GM10248 (cell line): ENCODE measurements around the gene PAFAH1B2.

Source experiments
- CTCF ChIA-PET: fragments of 300-600 bp; sonication (Branson Sonifier 250); formaldehyde crosslinking; extraction: SDS; loops from one replicate; lab custom pipeline; 2021; ENCODE audit warnings: antibody characterized with exemption; lab: Yijun Ruan, JAX
- POLR2A ChIA-PET: fragments of 350-650 bp; sonication (Branson Sonifier 250); formaldehyde crosslinking; extraction: SDS; loops from one replicate; lab custom pipeline; 2020; ENCODE audit warnings: antibody characterized with exemption; lab: Yijun Ruan, JAX
- DNase-seq: peaks from one replicate; pipeline ENCODE4 v3.0.0; 2012; ENCODE audit errors: extremely low spot score
- TF ChIP-seq, protein P1 (sequence below): IDR thresholded peaks from 2 replicates; pipeline ENCODE4 v1.5.1; 2012; ENCODE audit warnings: mild to moderate bottlenecking, low read depth; ENCODE audit errors: extremely low read depth, missing control alignments, control extremely low read depth

The PAFAH1B2 gene

GRCh38 chr11:117212697-117213355 is 68.7 kb downstream of the PAFAH1B2 start:
- TF ChIP-seq, protein P1, sequence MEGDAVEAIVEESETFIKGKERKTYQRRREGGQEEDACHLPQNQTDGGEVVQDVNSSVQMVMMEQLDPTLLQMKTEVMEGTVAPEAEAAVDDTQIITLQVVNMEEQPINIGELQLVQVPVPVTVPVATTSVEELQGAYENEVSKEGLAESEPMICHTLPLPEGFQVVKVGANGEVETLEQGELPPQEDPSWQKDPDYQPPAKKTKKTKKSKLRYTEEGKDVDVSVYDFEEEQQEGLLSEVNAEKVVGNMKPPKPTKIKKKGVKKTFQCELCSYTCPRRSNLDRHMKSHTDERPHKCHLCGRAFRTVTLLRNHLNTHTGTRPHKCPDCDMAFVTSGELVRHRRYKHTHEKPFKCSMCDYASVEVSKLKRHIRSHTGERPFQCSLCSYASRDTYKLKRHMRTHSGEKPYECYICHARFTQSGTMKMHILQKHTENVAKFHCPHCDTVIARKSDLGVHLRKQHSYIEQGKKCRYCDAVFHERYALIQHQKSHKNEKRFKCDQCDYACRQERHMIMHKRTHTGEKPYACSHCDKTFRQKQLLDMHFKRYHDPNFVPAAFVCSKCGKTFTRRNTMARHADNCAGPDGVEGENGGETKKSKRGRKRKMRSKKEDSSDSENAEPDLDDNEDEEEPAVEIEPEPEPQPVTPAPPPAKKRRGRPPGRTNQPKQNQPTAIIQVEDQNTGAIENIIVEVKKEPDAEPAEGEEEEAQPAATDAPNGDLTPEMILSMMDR, result no peak
- CTCF ChIA-PET, result interaction anchor here (1.6 to 2.4 kb wide), 3 partner anchors 14 to 19 kb away, joined by 5 to 17 read pairs (median 9); partner anchors contain the start of gene PCSK7
- POLR2A ChIA-PET, result no interaction called here
- DNase-seq, result no peak

DNA sequence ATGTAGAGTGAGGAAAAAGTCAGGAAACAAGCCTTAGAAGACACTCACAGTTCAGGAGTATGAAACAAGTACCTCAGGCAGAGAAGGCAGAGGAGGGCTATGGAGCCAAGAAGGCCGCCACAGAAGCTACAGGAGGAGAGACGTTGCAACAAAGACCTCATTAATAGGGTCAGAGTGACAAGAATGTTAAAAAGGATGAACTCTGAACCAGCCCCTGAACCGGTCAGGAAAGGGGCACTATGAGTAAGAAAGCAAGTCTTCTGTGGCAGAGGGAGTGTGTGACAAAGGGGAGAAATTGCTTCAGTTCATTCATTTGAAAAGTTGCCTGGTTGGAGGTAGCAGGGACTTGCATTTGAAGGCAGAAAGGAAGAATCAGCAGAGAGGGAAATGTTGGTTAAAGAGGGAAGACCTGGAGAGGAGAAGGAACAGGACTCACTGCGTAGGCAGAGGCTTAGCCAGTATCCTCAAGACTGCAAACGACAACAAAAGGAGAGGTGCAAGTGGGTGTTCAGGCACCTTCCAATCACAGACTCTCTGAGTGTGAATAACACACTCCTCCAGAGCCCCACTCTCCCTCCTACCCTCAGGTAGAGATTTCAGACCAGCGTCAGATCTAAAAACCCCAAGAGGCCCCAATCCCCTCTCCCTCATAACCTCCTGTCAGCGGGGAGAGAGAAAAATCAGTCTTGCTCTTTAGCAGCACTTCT is 70.5 kb downstream of the PAFAH1B2 start:
- no peak for DNase-seq
- ChIA-PET CTCF (interaction anchor here (1.1 to 2.4 kb wide), 3 partner anchors 12 to 34 kb away, joined by 5 to 17 read pairs (median 5); partner anchors contain the start of gene PCSK7), POLR2A (no interaction called here)
- TF ChIP-seq, protein P1, result no peak

DNA sequence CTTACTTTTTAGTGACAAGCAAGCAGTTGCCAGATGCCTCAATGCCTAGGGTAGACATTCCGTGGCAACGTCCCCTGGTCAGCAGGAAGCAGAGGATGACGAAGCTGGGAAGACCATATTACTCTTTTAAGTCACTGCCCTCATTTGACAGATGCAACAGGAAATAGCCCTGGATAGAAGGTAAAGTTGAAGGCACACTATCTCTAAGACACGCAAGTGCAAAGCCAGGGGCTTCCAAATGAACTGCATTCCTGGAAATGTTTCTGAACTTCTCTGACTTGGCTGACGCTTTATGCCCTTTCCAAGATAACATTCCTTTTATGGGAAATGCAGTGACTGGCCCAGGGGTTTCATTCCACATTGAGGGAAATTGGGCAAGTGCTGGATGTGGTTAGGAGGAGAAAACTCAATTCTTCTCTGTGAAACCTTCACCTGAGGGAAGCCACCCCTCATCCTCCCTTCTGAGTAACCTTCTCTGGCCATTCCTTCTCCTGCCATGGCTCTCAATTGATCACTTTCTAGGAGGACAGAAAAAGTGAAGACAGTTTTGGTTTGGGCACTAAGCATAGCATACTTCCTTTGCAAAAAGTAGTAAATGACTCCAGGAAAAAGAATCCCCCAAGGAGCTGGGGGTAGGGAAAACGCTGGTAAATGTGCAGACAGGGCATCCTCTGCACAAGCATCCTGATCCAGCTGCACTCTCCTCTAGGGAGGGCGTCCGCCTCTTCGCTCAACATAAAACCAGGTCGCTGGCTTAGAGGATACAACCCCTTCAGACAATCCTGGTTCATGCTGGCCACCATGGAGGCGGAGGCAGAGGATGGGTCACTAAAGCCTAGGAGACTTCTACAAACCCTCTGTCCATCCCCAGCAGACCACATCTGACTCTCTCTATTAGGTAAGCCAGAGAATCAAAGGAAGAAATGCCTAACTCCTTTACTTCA is 73.3 kb downstream of the PAFAH1B2 start:
- POLR2A ChIA-PET, result no interaction called here
- DNase-seq, result no peak

DNA sequence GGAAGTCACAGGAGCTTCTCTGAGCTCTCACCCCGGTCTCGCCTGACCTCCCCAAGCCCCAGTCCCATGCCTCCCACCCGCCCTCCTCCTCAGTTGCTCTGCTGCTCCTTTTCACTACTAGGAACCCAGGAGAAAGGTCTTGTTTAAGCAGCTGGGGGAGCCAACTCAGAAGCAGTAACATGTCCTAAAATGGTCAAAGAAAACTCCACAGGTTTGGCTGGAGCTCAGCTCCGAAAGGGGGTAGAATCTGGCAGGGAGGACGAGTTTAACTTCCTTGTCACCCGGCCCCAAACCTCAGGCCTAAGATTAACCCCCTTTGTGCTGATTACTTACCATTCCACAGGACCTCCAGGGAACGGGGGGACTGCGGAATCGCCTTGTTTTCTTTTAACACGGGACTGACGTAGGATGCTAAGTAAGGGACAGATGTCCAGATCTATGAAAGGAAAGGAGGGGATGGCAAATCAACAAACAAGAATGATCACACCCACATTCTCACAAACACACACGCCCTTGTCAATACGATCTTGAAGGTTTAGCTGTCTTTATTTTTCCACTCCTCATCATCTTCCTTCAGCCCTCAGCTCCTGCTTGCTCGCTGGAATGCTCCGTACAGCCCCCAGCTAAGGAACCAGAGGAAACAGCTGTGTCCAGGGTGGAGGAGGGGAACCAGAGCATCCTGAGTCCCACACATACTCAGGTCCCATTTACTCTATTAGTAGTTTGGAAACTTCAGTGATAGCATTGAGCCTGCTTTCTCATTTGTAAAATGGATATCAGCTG is 74.2 kb downstream of the PAFAH1B2 start:
- TF ChIP-seq, protein P1, result no peak
- ChIA-PET POLR2A (interaction anchor here (0.5 to 1.0 kb wide), 3 partner anchors 8 to 145 kb away, joined by 3 to 5 read pairs (median 4); no protein-coding TSS in a partner anchor), CTCF (interaction anchor here (0.7 to 3.4 kb wide), 2 partner anchors 8 to 35 kb away, joined by 3 to 22 read pairs; no protein-coding TSS in a partner anchor)
- no peak for DNase-seq

More for the DNA sequence above, 73.3 kb downstream of the PAFAH1B2 start:
- CTCF ChIA-PET, result interaction anchor here (3.4 kb wide), 1 partner anchor 9 kb away, joined by 22 read pairs; no protein-coding TSS in a partner anchor
- TF ChIP-seq, protein P1, result no peak

DNA sequence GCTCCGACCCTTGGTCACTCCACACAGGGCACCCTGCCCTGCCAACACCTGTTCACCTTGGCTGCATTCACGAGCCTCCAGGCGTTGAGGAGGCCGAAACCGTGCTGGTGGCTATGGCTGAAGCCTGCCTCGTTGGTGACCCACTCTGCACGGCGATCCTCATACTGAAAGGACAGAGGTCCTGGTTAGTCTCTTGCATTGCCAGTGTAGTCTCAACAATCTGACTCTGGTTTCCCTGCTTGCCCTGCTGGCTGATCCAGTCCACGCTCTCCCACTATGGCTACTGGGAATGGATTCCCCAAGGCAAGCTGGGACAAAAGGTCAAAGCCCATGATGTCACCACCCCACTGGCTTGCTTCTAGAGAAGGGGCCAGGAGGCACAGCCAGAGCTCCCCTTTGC is 74.9 kb downstream of the PAFAH1B2 start:
- no peak for DNase-seq
- ChIA-PET POLR2A (interaction anchor here (0.6 to 1.0 kb wide), 2 partner anchors 8 to 10 kb away, joined by 3 to 4 read pairs; no protein-coding TSS in a partner anchor), CTCF (interaction anchor here (0.7 to 3.4 kb wide), 4 partner anchors 7 to 428 kb away, joined by 3 to 22 read pairs (median 4); partner anchors contain the start of gene APOA5)
- TF ChIP-seq, protein P1, result no peak
